ENCODE measurements around the gene FHIT.
"Not testable (repeated sequence)": the region's sequence is repeated elsewhere in the genome, so short reads cannot be mapped to it uniquely, and the experiment has no call there.

FHIT gene

DNA sequence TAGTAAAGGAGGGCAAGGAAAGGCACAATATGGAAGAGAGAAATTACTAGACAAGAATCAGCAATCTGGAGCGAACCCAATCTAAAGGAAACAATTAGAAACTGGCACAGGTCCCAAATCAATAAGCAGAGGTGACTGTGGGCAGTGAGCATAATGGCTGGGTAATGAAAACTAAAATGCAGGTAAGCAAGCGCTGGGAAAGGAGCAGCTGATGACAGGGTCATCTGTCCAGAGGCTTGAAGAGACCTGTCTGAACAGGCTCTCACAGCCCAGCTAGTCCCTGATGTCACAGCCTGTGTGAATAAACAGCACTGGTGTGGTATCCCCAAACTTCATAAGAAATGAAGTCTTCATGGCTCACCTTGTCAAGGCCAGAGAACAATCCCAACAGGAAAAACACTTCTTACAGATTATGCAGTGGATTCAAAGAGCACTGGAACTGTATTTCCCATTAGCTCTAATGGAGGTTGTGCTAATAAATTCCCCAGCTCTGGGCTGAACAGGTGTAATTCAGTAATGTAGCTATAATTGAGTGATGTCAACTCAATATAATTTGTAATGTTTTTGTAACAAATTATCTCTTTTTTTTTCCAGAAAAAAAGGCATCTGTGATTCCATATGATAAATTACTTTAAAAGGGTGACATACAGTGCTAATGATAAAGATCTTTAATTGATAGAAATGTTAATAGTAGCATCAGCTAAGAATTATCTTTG is 197.3 kb downstream of the FHIT start:
- DNase-seq, result no peak

DNA sequence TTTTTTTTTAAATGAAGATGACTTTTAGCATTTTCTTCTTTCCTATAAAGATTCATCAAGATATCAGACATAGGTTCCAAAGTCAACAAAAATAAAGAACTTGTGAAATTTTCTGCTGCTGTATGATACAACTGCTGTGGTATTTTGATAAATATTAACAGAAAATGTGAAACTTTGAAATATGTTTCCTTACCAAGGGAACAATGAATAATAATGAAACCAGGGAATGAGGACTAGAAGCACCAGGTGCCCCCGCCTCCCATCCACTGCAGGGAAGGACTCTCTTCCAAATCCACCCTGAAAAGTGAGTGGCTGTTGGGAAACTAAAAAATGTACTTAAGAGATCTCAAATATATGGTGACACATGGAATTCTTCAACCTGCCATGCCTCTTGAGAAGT is 198.4 kb downstream of the FHIT start:
- DNase-seq, result no peak

DNA sequence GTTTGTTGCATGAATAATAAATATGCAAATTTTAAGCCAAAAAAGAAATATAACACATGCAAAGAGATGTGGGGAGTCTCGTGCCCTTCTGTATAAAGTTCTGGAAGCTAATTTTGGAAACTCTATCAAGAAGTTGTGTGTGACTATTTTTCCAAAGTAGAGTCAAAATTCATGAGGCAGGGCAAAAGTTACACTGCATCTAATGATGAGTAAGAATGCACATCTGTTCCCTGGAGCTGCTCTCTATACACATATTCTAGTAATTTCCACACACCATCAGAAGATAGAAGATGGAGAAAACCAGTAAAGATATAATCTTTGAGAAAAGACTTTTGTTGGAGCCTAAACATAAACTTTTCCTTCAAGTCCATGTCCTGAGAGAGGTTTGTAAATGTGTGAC is 199.6 kb downstream of the FHIT start:
- DNase-seq, result no peak

DNA sequence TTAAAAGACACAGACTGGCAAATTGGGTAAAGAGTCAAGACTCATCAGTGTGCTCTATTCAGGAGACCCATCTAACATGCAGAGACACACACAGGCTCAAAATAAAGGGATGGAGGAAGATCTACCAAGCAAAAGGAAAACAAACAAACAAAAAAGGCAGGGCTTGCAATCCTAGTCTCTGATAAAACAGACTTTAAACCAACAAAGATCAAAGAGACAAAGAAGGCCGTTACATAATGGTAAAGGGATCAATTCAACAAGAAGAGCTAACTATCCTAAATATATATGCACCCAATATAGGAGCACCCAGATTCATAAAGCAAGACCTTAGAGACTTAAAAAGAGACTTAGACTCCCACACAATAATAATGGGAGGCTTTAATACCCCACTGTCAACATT is 206.1 kb downstream of the FHIT start:
- not testable (repeated sequence) for DNase-seq

DNA sequence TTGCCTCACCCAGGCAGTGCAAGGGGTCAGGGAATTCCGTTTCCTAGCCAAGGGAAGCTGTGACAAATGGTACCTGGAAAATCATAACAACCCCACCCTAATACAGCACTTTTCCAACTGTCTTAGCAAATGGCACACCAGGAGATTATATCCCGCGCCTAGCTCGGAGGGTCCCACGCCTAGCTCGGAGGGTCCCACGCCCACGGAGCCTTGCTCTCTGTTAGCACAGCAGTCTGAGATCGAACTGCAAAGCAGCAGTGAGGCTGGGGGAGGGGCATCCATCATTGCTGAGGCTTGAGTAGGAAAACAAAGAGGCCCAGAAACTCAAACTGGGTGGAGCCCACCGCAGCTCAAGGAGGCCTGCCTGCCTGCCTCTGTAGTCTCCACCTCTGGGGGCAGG is 208.1 kb downstream of the FHIT start:
- no peak for DNase-seq

DNA sequence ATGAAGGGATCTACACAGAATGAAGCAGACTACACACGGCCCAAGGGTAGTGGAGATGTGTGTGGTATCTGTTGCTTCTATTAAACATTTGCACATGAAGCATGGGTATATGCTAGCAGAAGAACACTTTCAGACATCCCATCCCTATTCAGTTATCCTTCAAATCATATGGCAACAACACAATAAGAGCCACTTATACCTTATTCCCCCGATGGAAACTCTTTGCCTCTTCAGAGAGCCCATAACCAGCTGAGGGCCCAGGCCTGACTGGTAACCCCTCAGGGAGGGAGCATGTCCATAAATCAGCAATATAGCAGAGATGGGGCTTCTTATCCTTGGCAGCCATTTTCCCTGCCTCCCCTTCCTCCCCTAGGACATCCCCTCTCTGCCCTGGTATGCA is 210.6 kb downstream of the FHIT start:
- no peak for DNase-seq

DNA sequence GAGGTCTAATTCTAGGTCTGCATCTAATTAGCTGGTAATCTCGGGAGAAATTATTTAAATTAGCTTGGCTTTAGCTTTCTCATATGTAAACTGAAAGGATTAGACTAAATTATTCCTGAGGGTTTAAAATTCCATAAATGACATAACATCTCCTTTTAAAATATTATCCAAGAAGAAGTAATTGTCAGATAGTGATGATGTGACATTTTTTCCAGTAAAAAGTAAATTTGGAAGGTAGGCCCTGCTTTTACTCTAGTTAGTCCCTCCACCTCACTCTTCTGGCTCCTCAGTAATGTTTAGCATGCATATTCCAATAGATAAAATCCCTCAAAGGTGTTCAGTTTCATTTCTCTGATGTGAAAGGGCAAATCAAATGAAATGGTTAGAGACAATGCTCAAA is 215.7 kb downstream of the FHIT start:
- DNase-seq, result no peak

- DNase-seq, result no peak
These were observed 218.3 kb downstream of the FHIT start for GRCh38 chr3:61032991-61033390.

GRCh38 chr3:61031503-61031902 is 219.7 kb downstream of the FHIT start:
- no peak for DNase-seq

DNA sequence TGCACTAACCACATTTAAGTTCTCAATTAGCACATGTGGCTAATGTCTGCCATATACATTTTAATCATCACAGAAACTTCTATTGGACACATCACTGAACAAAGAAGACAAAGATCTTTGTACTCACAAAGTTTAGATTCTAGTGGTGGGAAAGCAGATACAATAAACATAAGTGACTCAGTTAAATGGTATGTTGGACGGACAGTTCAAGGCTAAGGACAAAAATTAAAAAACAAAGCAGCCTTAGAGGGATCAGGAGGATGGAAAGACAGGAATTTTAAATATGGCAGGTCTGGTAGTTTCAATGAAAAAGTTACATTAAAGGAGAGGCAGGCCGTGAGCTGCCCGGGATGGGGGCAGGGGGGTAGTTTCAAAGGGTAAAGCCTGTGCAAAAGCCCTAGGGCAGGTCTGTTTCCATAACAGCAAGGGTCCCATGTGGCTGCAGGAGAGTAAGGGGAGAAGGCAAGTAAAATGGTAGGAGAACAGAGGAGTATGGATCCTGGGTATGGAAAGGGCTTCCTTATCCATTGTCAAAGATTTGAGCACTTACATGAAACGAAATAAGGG is 220.7 kb downstream of the FHIT start:
- DNase-seq, result no peak

GRCh38 chr3:61029194-61029593 is 222.1 kb downstream of the FHIT start:
- no peak for DNase-seq

GRCh38 chr3:61018807-61019206 is 232.4 kb downstream of the FHIT start:
- no peak for DNase-seq

- DNase-seq, result not testable (repeated sequence)
These were observed 234.2 kb downstream of the FHIT start for GRCh38 chr3:61017028-61017427.

- no peak for DNase-seq
These were observed 235.4 kb downstream of the FHIT start for GRCh38 chr3:61015859-61016258.

GRCh38 chr3:61015408-61015807 is 235.8 kb downstream of the FHIT start:
- no peak for DNase-seq

DNA sequence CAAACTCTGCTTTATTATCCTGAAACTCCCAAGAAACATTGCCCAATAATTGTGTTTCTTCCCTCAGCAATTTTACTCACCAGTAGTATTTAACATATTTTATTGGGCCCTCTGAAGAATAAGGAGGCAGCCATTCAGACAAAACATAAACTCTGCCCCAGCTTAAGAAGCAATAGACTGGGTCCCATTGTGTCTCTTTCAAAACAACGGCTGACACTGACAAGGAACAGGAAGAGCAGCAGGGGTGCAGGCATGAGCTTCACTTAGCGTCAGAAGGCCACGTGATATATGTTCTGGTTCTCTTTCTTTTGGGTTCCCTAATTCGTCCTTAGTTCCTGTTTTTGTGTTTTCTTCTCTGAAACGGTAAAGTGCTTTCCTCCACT is 242.3 kb downstream of the FHIT start:
- DNase-seq, result peak in 1 of 2 donors; percentile 40

DNA sequence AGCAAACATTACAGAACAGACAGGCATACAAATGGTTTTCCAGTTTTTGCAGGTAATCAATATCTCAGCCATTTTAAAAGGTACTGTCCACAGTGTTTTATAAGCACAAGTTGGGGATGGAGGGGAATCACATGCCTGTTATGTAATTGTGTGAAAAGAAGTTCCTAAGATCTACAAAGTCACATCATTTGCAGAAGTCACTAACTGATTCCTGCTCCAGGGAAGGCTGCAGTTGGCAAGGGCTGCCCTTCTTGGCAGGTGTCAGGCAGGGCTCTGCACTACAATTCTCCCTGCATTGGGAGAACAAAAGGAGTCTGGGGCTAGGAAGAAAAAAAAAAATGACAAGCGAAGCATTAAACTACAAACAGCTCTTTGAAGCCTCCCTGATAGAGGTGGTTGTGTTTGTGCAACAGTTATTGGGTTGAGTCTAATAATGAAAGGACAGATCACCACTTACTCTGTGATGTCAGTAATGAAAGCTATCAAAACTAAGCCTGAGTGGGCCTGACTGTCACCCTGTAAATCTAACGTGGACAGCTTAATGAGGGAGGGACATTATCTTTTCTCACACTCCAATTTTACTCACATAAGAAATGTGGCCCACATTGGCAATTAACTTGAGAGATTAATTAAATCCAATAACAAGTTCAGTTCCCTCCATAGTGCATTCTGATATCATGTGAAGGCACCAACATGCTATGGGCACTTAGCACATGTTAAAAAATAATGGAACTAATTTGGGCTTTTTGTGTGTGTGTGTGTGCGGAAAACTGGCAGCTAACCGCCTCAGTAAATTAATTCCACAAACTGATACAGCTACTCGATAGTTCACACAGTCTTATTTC is 242.9 kb downstream of the FHIT start:
- no peak for DNase-seq

- DNase-seq, result no peak
These were observed 245.7 kb downstream of the FHIT start for GRCh38 chr3:61005591-61005990.

- DNase-seq, result no peak
These were observed 252.4 kb downstream of the FHIT start for GRCh38 chr3:60998858-60999257.

DNA sequence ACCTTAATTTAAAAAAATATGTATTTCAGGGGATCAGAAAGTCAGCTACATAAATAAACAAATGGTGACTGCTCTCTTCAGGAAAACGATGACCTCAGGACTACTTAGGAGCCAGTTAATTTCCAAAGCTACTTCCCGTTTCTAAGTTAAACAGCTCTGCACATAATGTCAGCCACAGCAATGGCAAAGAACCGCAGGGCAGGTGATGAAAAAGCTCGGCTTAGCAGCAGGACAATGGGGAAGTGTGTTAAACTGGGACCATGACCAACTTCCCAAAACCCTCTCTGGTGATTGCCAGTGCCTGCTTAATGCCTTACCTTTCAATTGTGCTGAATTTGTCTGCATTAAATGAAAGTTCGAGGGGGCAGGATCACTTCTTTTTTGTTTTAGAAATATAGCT is 258.9 kb downstream of the FHIT start:
- peak in 1 of 2 donors; percentile 11 for DNase-seq

GRCh38 chr3:60990442-60990730 is 260.9 kb downstream of the FHIT start:
- no peak for DNase-seq

GRCh38 chr3:60989626-60990441 is 261.4 kb downstream of the FHIT start:
- no peak for DNase-seq

- DNase-seq, result not testable (repeated sequence)
These were observed 264.1 kb downstream of the FHIT start for GRCh38 chr3:60987191-60987590.

Data from CD4-positive, alpha-beta T cell treated with Interleukin-1 beta for 1 hour (primary cell).